ENCODE measurements around the gene CEP55. TPM values are rescaled to one million over a fixed set of nuclear protein-coding genes. Genes with fewer than 3 reads are reported as not detected.

The CEP55 gene
- total RNA-seq, 1 donor from 2014 or later, result 1.4 TPM

DNA sequence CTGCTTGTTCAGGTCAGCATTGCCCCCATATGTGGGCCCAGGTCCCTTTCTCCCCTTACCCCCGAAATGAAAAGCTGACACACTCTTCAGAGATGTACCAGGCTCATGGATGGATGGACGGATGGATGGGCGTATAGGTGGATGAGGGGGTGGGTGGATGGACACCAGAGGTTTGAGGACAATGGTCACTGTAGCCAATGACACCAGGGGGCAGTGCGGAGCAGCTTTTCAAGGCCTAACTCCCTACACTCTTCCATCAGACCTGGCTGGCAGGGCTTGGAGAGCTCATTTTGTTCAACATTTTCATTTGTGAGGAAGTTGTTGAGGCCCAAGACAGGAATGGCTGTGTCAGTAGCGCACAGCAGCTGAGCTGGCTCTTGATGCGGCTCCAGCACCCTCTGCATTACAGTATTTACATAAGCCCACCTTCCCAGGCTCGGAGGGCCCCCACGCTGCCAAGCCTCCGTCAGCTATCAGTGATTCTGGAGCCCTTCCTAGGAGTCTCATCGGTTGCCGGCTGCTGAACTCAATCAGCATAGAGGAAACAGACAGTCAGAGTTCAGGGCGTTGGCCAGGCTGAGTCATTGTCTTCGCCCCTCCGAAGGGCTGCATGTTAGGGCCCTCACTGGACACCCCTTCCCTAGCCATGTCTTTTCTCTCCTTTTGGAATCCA lies 58.5 kb downstream of the CEP55 start:
- Histone ChIP-seq H3K4me1 (no peaks in the 10 kb centered on the region), H3K27me3 (ENCODE audit: low read depth) (no peaks in the 10 kb centered on the region), H3K9me3 (no peaks in the 10 kb centered on the region), H3K4me3 (no peak overlapping the region), H3K36me3 (no peaks in the 10 kb centered on the region), H3K27ac (peak overlapping the region; percentile 60)
- TF ChIP-seq, protein P1, sequence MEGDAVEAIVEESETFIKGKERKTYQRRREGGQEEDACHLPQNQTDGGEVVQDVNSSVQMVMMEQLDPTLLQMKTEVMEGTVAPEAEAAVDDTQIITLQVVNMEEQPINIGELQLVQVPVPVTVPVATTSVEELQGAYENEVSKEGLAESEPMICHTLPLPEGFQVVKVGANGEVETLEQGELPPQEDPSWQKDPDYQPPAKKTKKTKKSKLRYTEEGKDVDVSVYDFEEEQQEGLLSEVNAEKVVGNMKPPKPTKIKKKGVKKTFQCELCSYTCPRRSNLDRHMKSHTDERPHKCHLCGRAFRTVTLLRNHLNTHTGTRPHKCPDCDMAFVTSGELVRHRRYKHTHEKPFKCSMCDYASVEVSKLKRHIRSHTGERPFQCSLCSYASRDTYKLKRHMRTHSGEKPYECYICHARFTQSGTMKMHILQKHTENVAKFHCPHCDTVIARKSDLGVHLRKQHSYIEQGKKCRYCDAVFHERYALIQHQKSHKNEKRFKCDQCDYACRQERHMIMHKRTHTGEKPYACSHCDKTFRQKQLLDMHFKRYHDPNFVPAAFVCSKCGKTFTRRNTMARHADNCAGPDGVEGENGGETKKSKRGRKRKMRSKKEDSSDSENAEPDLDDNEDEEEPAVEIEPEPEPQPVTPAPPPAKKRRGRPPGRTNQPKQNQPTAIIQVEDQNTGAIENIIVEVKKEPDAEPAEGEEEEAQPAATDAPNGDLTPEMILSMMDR (IDR thresholded peaks at IDR 0.05), result peak; percentile 69
- DNase-seq (peak; percentile 81), ATAC-seq (peak; percentile 85 to 90)
- intact Hi-C loops (cut with DNase I), result no loop called here

DNA sequence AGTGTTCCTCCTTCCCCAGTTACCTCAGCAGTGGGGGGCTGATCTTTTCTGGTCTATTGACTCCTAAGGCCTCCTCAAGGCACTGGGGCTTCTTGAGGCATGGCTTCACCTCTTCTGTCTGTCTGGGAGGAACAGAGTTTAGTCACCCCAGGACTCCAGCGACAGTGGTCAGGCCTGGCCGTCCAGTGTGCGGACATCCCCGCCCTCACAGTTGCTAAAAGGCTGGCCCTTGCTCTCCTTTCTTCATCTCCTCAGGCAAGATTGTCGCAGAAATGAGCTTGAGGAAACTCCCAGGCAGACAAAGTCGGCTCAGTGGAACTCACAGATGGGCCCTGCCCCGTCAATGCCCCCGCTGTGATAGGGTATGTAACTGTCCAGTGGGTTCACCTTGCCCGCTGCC lies 63.1 kb downstream of the CEP55 start:
- TF ChIP-seq, protein P1 (IDR thresholded peaks at IDR 0.05), result no peak
- Histone ChIP-seq H3K4me3 (no peak overlapping the region), H3K36me3 (no peaks in the 10 kb centered on the region), H3K27ac (no peak overlapping the region), H3K27me3 (ENCODE audit: low read depth) (no peaks in the 10 kb centered on the region), H3K9me3 (no peaks in the 10 kb centered on the region), H3K4me1 (no peaks in the 10 kb centered on the region)
- DNase-seq (peak; percentile 65), ATAC-seq (peak; percentile 54)
- intact Hi-C loops (cut with DNase I), result no loop called here

DNA sequence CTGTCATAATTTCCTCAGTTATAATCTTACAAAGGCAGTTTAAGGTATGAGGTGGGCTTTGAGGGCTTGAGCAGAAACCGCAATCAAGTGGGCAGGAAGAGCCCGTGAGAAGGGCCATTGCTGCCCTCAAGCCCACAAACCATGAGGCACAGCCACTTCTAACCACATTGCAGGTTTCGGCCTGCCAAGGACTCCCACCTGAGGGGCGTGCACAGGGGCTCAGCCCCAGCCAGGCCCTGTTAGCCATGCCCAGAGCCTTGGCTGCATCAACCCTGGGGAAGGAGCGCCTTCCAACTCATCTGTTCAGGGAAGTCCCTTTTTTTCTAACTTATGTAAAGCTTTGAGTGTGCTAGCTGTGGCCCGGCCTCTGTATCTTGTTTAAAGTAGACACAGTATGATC lies 64.1 kb downstream of the CEP55 start:
- TF ChIP-seq, protein P1 (IDR thresholded peaks at IDR 0.05), result no peak
- DNase-seq (no peak), ATAC-seq (no peak)
- H3K27me3 ChIP-seq (ENCODE audit: low read depth), result no peaks in the 10 kb centered on the region
- H3K27ac ChIP-seq, result no peak overlapping the region
- H3K36me3 ChIP-seq, result no peaks in the 10 kb centered on the region
- H3K4me1 ChIP-seq, result no peaks in the 10 kb centered on the region
- no peak overlapping the region for H3K4me3 ChIP-seq
- intact Hi-C loops (cut with DNase I), result no loop called here
- no peaks in the 10 kb centered on the region for H3K9me3 ChIP-seq

DNA sequence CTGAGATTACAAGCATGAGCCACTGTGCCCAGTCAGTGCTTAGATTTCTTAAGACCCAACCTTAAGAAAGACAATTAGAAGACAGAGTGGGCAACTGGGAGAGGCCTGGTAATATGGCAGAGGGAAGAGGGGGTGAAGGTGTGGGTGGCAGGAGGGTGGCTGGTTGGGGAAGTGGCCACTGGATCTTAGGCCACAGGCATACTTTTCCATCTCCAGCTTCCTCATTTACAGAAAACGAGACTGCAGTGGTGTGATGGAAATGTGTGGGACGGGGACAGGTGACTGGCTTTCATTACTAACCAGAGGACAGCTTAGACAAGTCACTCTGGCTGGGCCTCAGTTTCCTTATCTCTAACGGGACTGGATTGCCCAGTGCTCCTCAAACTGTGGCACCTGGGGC lies 69.0 kb downstream of the CEP55 start:
- Histone ChIP-seq H3K4me3 (no peak overlapping the region), H3K4me1 (peaks cover 13% of the 10 kb centered on the region), H3K9me3 (no peaks in the 10 kb centered on the region), H3K36me3 (no peaks in the 10 kb centered on the region), H3K27me3 (ENCODE audit: low read depth) (peaks cover 39% of the 10 kb centered on the region), H3K27ac (no peak overlapping the region)
- peak; percentile 57 to 63 for ATAC-seq
- DNase-seq, result peak; percentile 63
- intact Hi-C loops (cut with DNase I), result no loop called here
- TF ChIP-seq, protein P1 (IDR thresholded peaks at IDR 0.05), result no peak

DNA sequence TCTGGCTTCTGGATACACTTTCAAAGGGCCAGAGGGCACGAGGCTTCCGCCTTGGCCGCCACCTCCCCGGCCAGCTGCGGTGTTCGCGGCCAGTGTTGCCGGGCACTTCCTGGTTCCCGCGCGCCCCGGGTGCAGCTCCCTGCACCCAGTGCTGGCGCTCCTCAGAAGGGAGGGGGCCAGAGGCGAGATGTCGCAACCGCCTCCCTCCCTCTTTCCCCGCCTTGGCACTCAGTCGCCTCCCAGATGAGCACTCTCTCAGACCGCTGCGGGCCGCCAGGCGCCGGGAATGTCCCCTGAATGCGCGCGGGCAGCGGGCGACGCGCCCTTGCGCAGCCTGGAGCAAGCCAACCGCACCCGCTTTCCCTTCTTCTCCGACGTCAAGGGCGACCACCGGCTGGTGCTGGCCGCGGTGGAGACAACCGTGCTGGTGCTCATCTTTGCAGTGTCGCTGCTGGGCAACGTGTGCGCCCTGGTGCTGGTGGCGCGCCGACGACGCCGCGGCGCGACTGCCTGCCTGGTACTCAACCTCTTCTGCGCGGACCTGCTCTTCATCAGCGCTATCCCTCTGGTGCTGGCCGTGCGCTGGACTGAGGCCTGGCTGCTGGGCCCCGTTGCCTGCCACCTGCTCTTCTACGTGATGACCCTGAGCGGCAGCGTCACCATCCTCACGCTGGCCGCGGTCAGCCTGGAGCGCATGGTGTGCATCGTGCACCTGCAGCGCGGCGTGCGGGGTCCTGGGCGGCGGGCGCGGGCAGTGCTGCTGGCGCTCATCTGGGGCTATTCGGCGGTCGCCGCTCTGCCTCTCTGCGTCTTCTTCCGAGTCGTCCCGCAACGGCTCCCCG lies 70.2 kb downstream of the CEP55 start, which contains the start of gene FFAR4:
Gene FFAR4, plus strand, starts transcription at position 231 of the 842 bp plus-strand sequence. Its CDS starts 56 bp downstream, at position 287.
- peak; percentile 77 to 90 for ATAC-seq
- Histone ChIP-seq H3K4me1 (peaks cover 13% of the 10 kb centered on the region), H3K27ac (peak within 1 kb of the TSS; percentile 34), H3K9me3 (no peaks in the 10 kb centered on the region), H3K36me3 (no peaks in the 10 kb centered on the region), H3K4me3 (peak within 1 kb of the TSS; percentile 48), H3K27me3 (ENCODE audit: low read depth) (peaks cover 39% of the 10 kb centered on the region)
- peak; percentile 80 for DNase-seq
- intact Hi-C loops (cut with DNase I), result no loop called here
- TF ChIP-seq, protein P1 (IDR thresholded peaks at IDR 0.05), result no peak
